Measurements from ENCODE around the gene HOXB3.

Gene HOXB3

GRCh38 chr17:48612456-48612853, 22.4 kb upstream of the HOXB3 start:
- DNase-seq (ENCODE audit: low read depth) = no peak

GRCh38 chr17:48611681-48612455, 21.8 kb upstream of the HOXB3 start:
- no peak for DNase-seq (ENCODE audit: low read depth)

- no peak for DNase-seq (ENCODE audit: low read depth)
Observed at GRCh38 chr17:48611213-48611612, 21.2 kb upstream of the HOXB3 start.

- no peak for DNase-seq (ENCODE audit: low read depth)
Observed at GRCh38 chr17:48610282-48611211, 20.5 kb upstream of the HOXB3 start, which contains the start of gene HOXB7. HOXB7 (minus strand) TSS chr17:48611017; CDS start chr17:48610918, 99 bp downstream.

- no peak for DNase-seq (ENCODE audit: low read depth)
Observed at GRCh38 chr17:48609759-48610281, 19.8 kb upstream of the HOXB3 start.

GRCh38 chr17:48609033-48609432, 19.0 kb upstream of the HOXB3 start:
- DNase-seq (ENCODE audit: low read depth) = no peak

- DNase-seq (ENCODE audit: low read depth) = no peak
Observed at GRCh38 chr17:48608494-48608834, 18.4 kb upstream of the HOXB3 start.

- no peak for DNase-seq (ENCODE audit: low read depth)
Observed at GRCh38 chr17:48606892-48607614, 17.0 kb upstream of the HOXB3 start.

GRCh38 chr17:48605991-48606891, 16.2 kb upstream of the HOXB3 start:
- no peak for DNase-seq (ENCODE audit: low read depth)

- no peak for DNase-seq (ENCODE audit: low read depth)
Observed at GRCh38 chr17:48605409-48605919, 15.4 kb upstream of the HOXB3 start.

- no peak for DNase-seq (ENCODE audit: low read depth)
Observed at GRCh38 chr17:48604770-48605329, 14.8 kb upstream of the HOXB3 start, which contains the start of gene HOXB6. HOXB6 (minus strand) TSS chr17:48604986; CDS start chr17:48598150, 6,836 bp downstream.

GRCh38 chr17:48603959-48604769, 14.1 kb upstream of the HOXB3 start:
- no peak for DNase-seq (ENCODE audit: low read depth)

- DNase-seq (ENCODE audit: low read depth) = no peak
Observed at GRCh38 chr17:48601539-48602425, 11.7 kb upstream of the HOXB3 start.

- no peak for DNase-seq (ENCODE audit: low read depth)
Observed at GRCh38 chr17:48601207-48601538, 11.1 kb upstream of the HOXB3 start.

- DNase-seq (ENCODE audit: low read depth) = no peak
Observed at GRCh38 chr17:48600244-48601098, 10.4 kb upstream of the HOXB3 start.

GRCh38 chr17:48599354-48599753, 9.3 kb upstream of the HOXB3 start:
- no peak for DNase-seq (ENCODE audit: low read depth)

- no peak for DNase-seq (ENCODE audit: low read depth)
Observed at GRCh38 chr17:48598736-48599135, 8.7 kb upstream of the HOXB3 start.
